Gastroesophageal sphincter (tissue), 4 donors: ENCODE measurements around the gene TSACC. TPM values are rescaled to one million over a fixed set of nuclear protein-coding genes. Genes with fewer than 3 reads are reported as not detected.

Source experiments
- ATAC-seq: fragments of 150-250 bp; one replicate; pipeline ENCODE4 v1.9.1; 2016; ENCODE audit warnings: mild to moderate bottlenecking, moderate library complexity
- H3K27ac ChIP-seq, 4 donors: fragments of 200-600 bp; sonication (generic) in 3 of 4; 1 replicate in 3 of 4; 2 replicates in 1 of 4; pipeline ENCODE4 v1.5.1; 2016 to 2019
- H3K27me3 ChIP-seq: fragments of 200-600 bp; sonication (generic); one replicate; pipeline ENCODE4 v1.5.1; 2019
- H3K36me3 ChIP-seq, 2 donors: fragments of 200-600 bp; sonication (generic); one replicate each; pipeline ENCODE4 v1.5.1; 2019; ENCODE audit warnings: control low read depth in 1 of 2
- H3K4me1 ChIP-seq, 3 donors: fragments of 200-600 bp; sonication (generic); 1 replicate in 2 of 3; 2 replicates in 1 of 3; pipeline ENCODE4 v1.5.1; 2016 to 2019; ENCODE audit warnings: control low read depth in 2 of 3
- H3K4me3 ChIP-seq, 2 donors: fragments of 200-600 bp; sonication (generic); one replicate each; pipeline ENCODE4 v1.5.1; 2019; ENCODE audit warnings: mild to moderate bottlenecking in 1 of 2, moderate library complexity in 1 of 2
- H3K9me3 ChIP-seq, 3 donors: fragments of 200-600 bp; sonication (generic); one replicate each; pipeline ENCODE4 v1.5.1; 2017 to 2019; ENCODE audit warnings: control low read depth in 2 of 3
- CTCF ChIP-seq, 4 experiments: fragments of 200-600 bp in 2 of 4; fragments of 450-650 bp in 2 of 4; sonication (generic) in 1 of 4; IDR thresholded peaks; one replicate each; pipeline ENCODE4 v1.5.1; 2017 to 2019; ENCODE audit warnings: antibody characterized with exemption in 4 of 4, mild to moderate bottlenecking in 2 of 4, moderate library complexity in 2 of 4
- EP300 ChIP-seq: sonication (generic); formaldehyde crosslinking; IDR thresholded peaks from one replicate; pipeline ENCODE4 v1.6.1; 2017; ENCODE audit warnings: antibody characterized with exemption, mild to moderate bottlenecking
- POLR2A ChIP-seq, 2 donors: fragments of 450-650 bp; IDR thresholded peaks; one replicate each; pipeline ENCODE4 v1.6.1; 2017; ENCODE audit warnings: antibody characterized with exemption in 2 of 2, mild to moderate bottlenecking in 2 of 2, moderate library complexity in 1 of 2
- POLR2AphosphoS5 ChIP-seq: sonication (generic); formaldehyde crosslinking; IDR thresholded peaks from one replicate; pipeline ENCODE4 v1.6.1; 2017; ENCODE audit warnings: antibody characterized with exemption
- WGBS, 2 donors: methylation state at CpG; one replicate each; pipeline ENCODE4 v1.1.5; 2018; ENCODE audit warnings: low coverage in 1 of 2; 5-methylcytosine and 5-hydroxymethylcytosine counted together
- total RNA-seq, 4 donors: library from RNA; depleted of rRNA; stranded (reverse); fragments of >200 nt; gene quantifications; one replicate each; pipeline ENCODE4 v1.1.0, GENCODE V29; 2016

The TSACC gene
- total RNA-seq, 4 donors from 2014 or later, result not detected

- Histone ChIP-seq H3K4me1 (peaks cover 0 to 10% (median 0%) of the 10 kb centered on the region in 3 donors), H3K27ac (no peak overlapping the region), H3K36me3 (no peaks in the 10 kb centered on the region), H3K9me3 (no peaks in the 10 kb centered on the region), H3K4me3 (peak overlapping the region in 1 of 2 donors; percentile 28), H3K27me3 (peaks cover 71% of the 10 kb centered on the region)
- 35 to 42% methylated on average over 4 to 6 of the region's 73 CpGs for whole genome bisulfite sequencing, 2 donors
- TF ChIP-seq POLR2AphosphoS5, result no peak
- no peak for TF ChIP-seq EP300
- TF ChIP-seq CTCF (IDR thresholded peaks at IDR 0.05), result no peak
- no peak for TF ChIP-seq POLR2A (IDR thresholded peaks at IDR 0.05)
- no peak for ATAC-seq
These were observed 50.1 kb downstream of the TSACC start for GRCh38 chr1:156388174-156389137.

GRCh38 chr1:156389311-156389710, 51.0 kb downstream of the TSACC start:
- TF ChIP-seq EP300 (no peak), CTCF (IDR thresholded peaks at IDR 0.05) (no peak), POLR2A (IDR thresholded peaks at IDR 0.05) (no peak), POLR2AphosphoS5 (no peak)
- no peak for ATAC-seq
- 95% methylated on average over 4 of the region's 8 CpGs; no CpG with 5 or more reads in 1 of the 2 donors for WGBS, 2 donors
- H3K27ac ChIP-seq, result no peak overlapping the region
- H3K4me1 ChIP-seq, result peaks cover 0 to 10% (median 0%) of the 10 kb centered on the region in 3 donors
- H3K9me3 ChIP-seq, result no peaks in the 10 kb centered on the region
- H3K36me3 ChIP-seq, result no peaks in the 10 kb centered on the region
- peaks cover 71% of the 10 kb centered on the region for H3K27me3 ChIP-seq
- no peak overlapping the region for H3K4me3 ChIP-seq

GRCh38 chr1:156390469-156391365, 52.4 kb downstream of the TSACC start:
- no peak for ATAC-seq
- H3K27me3 ChIP-seq, result peaks cover 71% of the 10 kb centered on the region
- peaks cover 0 to 10% (median 0%) of the 10 kb centered on the region in 3 donors for H3K4me1 ChIP-seq

GRCh38 chr1:156391366-156391677, 53.0 kb downstream of the TSACC start:
- Histone ChIP-seq H3K4me3 (no peak overlapping the region), H3K27me3 (peaks cover 65% of the 10 kb centered on the region), H3K4me1 (peaks cover 0 to 10% (median 0%) of the 10 kb centered on the region in 3 donors), H3K36me3 (no peaks in the 10 kb centered on the region), H3K9me3 (no peaks in the 10 kb centered on the region), H3K27ac (no peak overlapping the region)
- TF ChIP-seq EP300, result no peak
- no peak for ATAC-seq
- WGBS, 2 donors, result 60 to 80% methylated on average over 2 to 4 of the region's 11 CpGs

More at GRCh38 chr1:156390469-156391365, 52.4 kb downstream of the TSACC start:
- no peaks in the 10 kb centered on the region for H3K9me3 ChIP-seq
- WGBS, 2 donors, result 0 to 58% methylated on average over 1 to 11 of the region's 20 CpGs
- no peaks in the 10 kb centered on the region for H3K36me3 ChIP-seq
- no peak overlapping the region for H3K4me3 ChIP-seq
- H3K27ac ChIP-seq, result no peak overlapping the region
- TF ChIP-seq POLR2A (IDR thresholded peaks at IDR 0.05), result no peak
- no peak for TF ChIP-seq CTCF (IDR thresholded peaks at IDR 0.05)
- TF ChIP-seq POLR2AphosphoS5, result no peak

GRCh38 chr1:156391701-156392100, 53.4 kb downstream of the TSACC start:
- no peak overlapping the region for H3K27ac ChIP-seq
- 79 to 100% methylated on average over 1 to 6 of the region's 8 CpGs for WGBS, 2 donors
- H3K27me3 ChIP-seq, result peaks cover 64% of the 10 kb centered on the region
- TF ChIP-seq POLR2A (IDR thresholded peaks at IDR 0.05) (no peak), POLR2AphosphoS5 (no peak)
- no peaks in the 10 kb centered on the region for H3K36me3 ChIP-seq
- no peaks in the 10 kb centered on the region for H3K9me3 ChIP-seq
- H3K4me1 ChIP-seq, result peaks cover 0 to 10% (median 0%) of the 10 kb centered on the region in 3 donors
- no peak for ATAC-seq
- H3K4me3 ChIP-seq, result no peak overlapping the region
